HG02610 (cell line): Measurements from ENCODE around the gene STAG1.
"Not testable (repeated sequence)": the region's sequence is repeated elsewhere in the genome, so short reads cannot be mapped to it uniquely, and the experiment has no call there.

ENCODE experiments used
- ATAC-seq: cut with Tn5 transposase; IDR thresholded peaks from one replicate; pipeline ENCODE4 v1.9.1; 2021; ENCODE audit warnings: mild to moderate bottlenecking, moderate library complexity; ENCODE audit not compliant: unreplicated experiment

STAG1 gene

DNA sequence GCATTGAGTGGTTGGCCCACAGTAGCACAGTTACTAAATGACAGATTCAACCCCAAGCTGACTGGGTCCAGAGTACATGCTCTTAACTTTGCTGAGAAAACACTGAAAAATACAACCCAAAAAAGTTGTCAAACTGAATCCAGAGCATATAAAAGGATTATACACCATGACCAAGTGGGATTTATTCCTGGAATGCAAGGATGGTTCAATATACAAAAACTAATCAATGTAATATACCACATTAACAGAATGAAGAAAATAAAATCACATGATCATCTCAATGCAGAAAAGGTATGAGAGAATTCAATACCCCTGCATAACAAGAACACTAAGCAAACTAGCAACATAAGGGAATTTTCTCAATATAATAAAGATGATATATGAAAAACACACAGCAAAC, 98.5 kb downstream of the STAG1 start:
- no peak for ATAC-seq

DNA sequence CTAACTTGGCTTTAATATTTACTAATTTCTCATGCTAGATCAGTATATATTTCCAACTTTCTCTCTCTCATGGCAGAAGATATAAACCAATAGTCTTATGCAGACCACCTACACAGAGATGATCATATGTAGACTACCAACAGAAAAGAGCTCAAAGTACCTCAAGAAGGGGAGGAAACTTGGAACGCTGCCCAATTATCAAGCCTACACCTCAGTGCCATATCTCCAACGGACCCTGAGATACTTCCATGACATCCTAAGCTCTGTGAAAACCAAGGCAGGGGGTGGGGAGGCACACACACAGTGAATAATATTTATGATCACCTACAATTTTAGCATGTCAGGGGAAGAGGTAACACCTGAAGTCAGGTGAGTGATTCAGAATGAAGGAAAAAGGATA, 100.6 kb downstream of the STAG1 start:
- no peak for ATAC-seq

DNA sequence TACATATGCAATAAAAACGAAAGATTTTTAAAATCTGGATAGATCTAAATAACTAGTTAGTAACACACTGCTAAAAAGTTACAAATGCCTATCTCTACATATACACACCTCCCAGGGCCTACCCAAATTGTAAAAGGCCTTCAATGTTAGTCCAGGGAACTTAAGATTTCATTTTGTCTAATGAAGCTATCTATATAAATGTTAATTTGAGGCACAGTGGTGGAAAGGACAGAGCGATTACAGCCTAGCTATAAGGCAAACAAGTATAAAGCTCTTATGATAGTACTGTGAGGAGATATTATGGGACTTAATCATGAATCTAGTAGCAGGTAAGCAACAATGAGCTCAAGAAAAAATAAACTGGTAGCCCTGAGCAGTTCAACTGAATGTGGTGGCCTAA, 101.7 kb downstream of the STAG1 start:
- no peak for ATAC-seq

DNA sequence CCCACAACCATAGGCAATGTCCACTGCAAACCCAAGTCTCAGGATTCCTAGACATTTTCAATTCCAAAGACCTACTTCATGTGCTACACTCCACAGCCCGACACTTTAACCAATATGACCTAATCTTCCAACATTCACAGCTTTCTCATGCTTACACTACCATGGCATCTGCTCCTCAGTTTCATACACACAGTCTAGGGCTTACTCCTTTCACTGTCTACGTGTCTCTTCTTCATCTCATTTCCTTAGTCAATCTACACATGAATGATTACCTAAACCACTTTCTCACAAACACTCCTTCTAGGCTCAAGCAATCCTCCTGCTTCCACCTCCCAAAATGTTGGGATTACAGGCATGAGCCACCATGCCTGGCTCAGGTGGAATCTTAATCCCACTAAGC, 106.3 kb downstream of the STAG1 start:
- peak; percentile 82 for ATAC-seq

DNA sequence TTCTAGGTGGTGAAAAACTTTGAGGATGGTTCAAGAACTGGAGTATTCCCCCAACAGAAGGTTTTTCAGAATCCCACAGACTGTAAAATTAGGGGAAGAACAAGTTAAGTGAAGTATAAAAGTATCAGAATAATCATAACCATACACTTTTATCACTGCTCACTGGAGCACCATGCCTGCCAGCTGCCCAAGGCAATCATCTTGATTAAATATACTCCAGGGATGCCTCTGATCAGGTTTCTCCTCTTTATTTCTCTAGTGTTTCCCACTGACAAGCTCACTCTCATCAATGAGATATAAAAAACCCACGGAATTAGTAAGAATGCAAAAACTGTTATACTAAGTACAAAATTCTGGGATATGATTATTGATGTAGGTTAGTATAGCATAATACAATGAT, 108.0 kb downstream of the STAG1 start:
- no peak for ATAC-seq

DNA sequence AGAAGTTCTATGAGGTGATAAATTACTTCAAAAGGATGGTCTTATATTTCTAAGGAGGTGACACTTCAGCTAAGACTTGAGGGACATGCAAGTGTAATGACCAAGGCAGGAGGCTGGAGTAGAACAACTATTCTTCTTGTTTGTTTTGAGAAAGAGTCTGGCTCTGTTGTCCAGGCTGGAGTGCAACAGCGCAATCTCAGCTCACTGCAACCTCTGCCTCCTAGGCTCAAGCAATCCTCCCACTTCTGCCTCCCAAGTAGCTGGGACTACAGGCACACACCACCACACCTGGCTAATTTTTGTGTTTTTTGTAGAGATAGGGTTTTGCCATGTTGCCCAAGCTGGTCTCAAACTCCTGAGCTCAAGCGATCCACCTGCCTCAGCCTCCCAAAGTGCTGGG, 108.8 kb downstream of the STAG1 start:
- ATAC-seq = not testable (repeated sequence)

DNA sequence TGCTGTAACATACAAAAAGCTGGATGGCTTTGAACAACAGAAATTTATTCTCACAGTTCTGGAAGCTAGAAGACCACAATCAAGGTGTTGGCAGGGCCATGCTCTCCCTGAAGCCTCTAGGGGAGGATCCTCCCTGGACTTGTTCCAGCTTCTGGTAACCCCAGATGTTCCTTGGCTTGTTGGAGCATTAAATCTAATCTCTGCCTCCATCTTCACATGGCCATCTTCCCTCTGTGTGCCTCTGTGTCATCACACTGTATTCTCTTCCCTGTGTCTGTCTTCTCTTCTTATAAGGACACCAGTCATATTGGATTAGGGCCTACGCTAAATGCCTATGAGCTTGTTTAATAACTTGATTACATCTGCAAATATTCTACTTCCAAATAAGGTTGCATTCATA, 109.5 kb downstream of the STAG1 start:
- ATAC-seq = no peak

DNA sequence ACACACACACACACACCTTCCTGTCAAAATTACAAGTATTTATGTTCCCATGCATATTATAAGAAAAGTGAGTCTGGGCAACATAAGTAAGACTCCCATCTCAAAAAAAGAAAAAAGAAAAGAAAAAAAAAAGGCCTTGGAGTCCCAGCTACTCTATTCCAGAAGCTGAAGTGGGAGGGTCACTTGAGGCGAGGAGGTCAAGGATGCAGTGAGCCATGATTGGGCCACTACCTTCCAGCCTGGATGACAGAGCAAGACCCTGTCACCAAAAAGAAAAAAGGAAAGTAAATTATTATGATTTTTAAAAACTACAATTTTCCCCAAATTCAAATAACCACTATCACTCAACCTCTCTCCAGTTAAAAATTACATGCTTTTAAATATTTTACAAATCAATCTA, 113.1 kb downstream of the STAG1 start:
- no peak for ATAC-seq

DNA sequence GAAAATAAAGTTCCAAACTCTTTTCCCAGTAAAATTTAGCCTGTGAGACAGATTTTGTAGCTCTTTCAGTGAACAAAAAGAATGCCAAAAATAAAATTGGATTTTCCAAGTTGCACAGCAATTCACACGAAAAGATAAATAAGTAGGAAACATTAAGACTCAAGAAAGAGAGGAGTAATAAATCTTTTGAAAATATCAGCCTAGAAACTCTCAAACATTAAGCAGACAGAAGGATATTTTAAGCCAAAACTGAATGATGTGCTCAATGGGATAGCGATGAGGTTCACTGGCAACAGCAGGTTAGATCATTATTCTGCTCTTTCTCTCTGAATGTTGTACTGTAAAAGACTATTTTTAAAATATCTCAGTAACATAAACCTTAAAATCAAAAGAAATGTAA, 115.0 kb downstream of the STAG1 start:
- ATAC-seq = no peak

DNA sequence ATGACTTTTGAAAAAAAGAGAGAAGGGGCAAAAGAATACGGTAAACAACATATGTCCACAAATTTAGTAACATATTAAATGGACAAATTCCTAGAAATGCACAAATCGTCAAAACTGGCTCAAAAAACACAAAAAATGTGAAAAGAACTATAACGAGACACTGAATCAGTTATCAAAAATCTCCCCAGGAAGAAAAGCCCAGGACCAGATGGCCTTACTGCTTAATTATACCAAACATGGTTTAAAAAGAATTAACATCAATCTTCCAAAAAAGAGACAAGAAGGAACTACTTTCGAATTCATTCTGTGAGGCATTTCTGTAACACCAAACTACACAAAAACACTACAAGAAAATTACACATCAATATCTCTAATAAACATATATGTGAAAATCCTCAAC, 117.4 kb downstream of the STAG1 start:
- ATAC-seq = no peak

DNA sequence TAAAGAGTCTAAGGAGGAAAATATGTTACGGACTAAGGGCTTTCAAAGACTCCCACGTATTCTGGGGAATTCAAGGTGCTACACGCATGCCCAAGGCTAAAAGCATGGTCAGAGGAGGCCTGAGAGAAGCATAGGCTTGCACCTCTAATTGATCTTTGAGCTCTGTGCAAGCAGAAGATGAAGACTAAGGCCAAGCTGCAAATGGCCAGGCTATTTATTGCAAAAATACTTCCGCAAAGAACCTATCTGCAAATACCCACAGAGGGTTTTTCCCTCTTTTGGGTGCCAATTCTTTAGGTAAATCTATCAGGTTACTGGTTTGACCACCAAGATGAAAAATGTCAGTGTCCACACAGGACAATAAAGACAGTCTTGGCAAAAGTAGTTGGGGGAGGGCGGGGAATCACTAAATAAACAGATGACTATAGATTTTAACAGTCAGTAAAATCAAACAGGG, 119.5 kb downstream of the STAG1 start:
- ATAC-seq = no peak

DNA sequence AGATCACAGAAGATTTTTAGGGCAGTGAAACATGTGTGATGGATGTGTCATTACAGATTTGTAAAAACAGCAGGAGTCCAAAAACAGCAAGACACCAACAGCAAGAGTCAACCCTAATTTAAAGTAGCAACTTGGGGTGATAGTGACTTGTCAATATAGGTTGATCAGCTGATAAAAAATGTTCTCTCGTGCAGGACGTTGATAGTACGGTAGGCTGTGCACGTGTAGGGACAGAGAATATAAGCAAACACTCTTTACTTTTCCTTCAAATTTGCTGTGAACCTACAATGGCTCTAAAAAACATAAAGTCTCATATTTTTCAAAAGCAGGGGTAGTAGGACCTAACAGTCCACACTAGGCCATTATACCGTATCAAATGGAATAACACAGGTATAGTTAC, 120.8 kb downstream of the STAG1 start:
- ATAC-seq = no peak

DNA sequence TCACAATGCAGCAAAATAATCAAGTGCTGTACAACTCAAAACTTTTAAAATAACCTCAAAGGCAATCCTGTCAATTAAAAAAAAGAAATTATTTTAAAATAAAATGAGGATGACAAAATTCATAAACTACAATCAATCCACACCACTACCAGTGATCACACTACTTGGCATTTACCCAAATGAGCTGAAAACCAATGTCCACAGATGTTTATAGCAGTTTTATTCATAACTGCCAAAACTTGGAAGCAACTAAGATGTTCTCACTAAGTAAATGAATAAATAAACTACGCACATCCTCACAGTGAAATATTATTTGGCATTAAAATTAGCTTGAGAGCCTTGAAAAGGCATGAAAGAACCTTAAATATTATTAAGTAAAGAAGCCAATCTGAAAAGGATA, 121.3 kb downstream of the STAG1 start:
- ATAC-seq = no peak

DNA sequence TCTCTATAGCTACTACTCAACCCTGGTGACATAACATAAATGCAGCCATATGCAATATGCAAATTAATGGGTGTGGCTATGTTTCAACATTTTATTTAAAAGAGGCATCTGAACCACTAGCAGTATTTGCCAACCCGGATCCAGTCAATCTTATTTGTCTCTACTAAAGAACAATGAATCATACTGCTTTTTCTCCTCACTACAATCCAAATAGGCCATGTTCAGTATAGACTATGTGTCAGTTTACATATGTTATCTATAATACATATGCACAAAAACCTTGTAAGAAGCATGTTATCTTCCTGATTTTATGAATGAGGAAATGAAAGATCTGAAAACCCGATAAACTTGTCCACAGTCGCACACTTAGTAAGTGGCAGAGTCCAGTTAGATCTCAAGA, 125.7 kb downstream of the STAG1 start:
- no peak for ATAC-seq

DNA sequence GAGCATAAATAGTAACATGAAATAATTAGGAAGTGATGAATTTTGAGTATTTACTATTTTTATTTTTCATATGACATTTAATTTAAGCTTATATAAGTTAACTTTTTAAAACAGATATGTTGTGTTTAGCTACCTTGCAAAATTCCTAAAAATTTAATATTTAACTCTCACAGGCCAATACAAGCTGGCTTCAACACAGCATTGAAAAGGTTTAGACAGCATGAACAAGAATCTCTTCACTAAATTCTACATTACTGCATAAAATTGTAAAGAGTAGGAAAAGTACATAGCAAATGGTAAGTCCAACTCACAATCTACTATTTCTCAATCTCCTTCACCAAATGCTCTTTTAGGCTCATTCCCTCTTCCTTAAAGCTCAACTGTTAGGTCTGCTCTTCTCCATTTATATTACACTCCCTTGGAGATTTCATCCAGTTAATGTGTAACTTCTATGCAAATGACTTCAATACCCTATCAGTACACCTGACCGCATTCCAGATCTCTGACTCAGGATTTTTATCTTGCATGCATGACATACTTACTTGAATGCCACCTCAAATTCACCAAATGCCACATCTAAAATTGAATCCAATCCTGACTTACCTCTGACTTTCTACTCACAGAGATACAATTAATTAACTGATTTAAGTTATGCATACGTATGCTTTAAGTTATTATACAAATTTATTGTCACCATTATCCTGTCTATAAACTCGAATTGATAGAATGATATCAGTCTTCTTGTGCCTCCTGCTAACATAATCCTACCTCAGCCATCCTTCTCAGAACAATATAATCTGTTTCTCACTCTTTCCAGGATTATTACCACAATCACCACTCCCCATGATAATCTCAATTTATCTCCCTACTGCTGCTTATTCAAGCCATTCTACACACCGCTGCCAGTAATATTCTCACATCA, 127.0 kb downstream of the STAG1 start:
- ATAC-seq = no peak

DNA sequence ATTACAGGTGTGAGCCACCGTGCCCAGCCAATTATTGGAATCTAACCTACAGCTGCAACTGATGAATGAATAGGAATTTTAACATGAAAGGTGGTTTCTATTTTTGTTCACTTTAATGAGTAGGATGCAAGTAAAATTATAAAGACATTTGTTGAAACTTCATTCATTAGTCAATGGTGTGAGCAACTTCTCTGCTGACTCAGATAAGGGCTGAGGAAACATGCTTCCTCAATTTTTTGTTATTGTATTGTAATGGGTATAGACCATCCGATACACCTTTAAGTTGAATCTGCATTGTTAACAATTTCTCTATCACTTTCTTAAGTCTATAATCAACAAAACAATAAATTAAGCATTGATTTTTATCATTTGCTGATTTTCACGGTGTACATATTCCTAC, 127.8 kb downstream of the STAG1 start:
- no peak for ATAC-seq

DNA sequence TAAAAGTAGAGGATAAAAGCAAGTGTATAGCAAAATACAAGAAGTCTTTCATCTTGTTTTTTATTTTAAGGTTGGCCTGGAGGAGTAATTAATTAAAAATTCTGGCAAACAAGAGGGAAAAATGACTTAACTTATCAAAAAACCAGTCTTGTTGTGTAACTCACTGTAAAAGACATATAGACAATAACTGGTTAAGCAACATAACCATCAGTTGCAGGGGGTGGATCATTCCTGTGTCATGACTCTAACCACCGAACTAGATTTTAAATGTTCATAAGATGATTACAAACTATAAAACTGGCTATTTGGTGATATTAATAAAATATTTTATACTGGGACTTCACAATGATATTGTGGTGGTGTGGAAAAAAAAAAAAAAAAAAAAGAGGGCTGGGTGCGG, 130.6 kb downstream of the STAG1 start:
- ATAC-seq = no peak

DNA sequence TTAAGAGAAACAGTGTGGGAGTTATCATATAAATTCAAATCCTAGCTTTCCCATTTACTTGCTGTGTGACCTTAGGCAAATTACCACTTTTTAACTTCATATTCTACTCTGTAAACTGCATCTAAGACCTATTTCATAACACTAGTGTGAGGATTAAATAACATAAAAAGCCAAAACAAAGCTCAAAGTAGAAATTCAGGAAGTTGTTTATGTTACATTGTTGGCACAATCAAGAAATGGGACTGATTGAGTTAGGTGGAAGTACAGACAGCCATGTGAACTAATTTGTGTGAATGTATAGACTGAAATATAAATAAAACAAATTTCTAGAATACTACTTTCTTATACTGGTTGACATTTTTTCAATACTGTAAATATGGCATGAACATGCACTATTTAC, 131.7 kb downstream of the STAG1 start:
- no peak for ATAC-seq

DNA sequence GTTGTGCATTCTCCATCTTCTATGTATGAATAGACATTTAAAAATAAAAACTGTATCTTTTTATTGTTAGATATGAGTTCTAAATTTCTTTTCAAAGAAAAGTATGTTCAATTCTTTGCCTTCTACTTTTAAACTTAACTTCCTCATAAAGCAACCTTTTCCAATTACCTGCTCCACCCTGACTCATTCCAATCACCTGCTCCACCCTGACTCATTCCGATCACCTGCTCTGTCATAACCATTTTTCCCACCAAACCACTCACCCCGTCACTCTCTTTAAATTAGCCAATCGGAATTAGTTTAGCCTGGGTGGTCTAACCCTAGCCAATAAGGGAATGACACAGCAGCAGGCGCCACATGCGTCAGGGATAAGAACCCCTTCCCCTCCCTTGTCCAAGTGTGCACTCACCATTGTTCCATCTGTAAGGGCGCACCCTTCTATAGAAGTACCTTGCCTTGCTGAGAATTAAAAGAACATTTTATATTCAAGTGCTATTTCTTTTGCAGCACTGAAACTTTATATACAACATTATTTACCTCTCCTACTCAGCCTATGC, 134.1 kb downstream of the STAG1 start:
- not testable (repeated sequence) for ATAC-seq

DNA sequence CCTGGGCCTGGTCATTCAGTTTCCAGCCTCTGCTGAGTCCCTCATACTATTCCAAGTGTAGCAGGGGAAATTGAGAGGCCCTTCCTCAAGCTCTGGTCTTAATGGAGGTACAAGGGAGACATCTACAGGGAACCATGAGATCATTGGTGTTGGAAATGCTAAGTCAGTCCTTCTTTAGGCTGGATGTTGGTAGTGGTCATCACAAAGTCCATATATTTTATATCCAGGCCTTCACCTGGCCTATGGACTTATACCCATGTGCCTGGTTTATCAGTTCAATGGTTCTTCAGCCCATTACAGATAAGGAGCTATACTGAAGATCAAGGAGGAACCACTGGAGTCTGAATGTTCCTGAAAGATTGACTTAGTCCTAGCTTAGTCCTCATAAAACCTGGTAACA, 135.0 kb downstream of the STAG1 start:
- no peak for ATAC-seq

DNA sequence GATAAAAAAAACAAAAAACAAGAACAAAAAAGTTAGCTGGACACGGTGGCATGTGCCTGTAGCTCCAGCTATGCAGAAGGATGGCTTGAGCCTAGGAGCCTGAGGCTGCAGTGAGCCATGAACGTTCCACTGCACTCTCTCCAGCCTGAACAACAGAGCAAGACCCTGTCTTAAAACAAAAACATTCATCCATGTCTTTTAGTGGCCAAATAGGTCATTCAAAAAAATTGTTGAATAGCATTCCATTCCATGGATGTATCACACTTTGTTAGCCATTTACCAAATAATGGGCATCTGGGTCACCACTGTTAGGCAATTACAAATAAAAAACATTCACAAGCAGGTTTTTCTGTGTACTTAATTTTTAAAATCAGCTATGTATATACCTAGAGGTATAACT, 139.7 kb downstream of the STAG1 start:
- no peak for ATAC-seq

DNA sequence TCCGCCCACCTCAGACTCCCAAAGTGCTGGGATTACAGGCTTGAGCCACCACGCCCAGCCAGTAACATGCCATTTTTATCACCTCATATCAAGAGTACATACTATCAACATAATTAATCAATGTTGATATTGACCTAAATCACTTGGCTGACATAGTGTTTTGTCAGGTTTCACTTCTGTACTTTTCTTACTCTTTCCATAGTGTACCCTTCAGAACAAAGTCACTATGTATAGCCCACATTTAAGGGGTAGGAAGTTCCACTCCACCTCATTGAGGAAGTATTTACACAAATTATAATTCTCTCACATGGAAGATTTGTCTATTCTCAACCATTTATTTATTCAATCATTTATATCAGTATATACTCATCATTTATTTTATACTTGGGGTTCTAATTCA, 145.2 kb downstream of the STAG1 start:
- no peak for ATAC-seq

DNA sequence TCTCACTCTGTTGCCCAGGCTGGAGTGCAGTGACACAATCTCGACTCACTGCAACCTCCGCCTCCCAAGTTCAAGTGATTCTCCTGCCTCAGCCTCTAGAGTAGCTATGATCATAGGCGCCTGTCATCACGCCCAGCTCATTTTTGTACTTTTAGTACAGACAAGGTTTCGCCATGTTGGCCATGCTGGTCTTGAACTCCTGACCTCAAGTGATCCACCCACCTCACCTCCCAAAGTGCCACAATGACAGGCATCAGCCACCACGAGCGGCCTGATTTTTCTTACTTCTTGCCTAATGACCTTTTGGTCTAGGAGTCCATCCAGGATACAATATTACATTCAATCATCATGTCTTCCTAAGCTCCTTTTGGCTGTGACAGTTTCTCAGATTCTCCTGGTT, 146.0 kb downstream of the STAG1 start:
- not testable (repeated sequence) for ATAC-seq
